H1 (cell line): ENCODE measurements around the gene RHBDF2. TPM values are rescaled to one million over a fixed set of nuclear protein-coding genes. Genes with fewer than 3 reads are reported as not detected.

Source experiments
- ATF2 ChIP-seq: IDR thresholded peaks from 2 replicates; pipeline ENCODE4 v1.6.1; 2012; ENCODE audit warnings: low read length, inconsistent platforms
- BACH1 ChIP-seq: IDR thresholded peaks from 2 replicates; pipeline ENCODE4 v1.6.1; 2012; ENCODE audit warnings: low read length, improper control_type of control experiment
- CBX8 ChIP-seq: fragments of 300-800, 300-1000 bp; sonication (generic); IDR thresholded peaks from 2 replicates; pipeline ENCODE4 v1.7.1; 2016; ENCODE audit warnings: low read depth, low read length, borderline replicate concordance
- FOSL1 ChIP-seq: IDR thresholded peaks from 2 replicates; pipeline ENCODE4 v1.6.1; 2011; ENCODE audit warnings: mild to moderate bottlenecking, low read depth, low read length, moderate library complexity; ENCODE audit not compliant: insufficient read depth
- GABPA ChIP-seq: IDR thresholded peaks from 2 replicates; pipeline ENCODE4 v1.6.1; 2011; ENCODE audit warnings: mild to moderate bottlenecking, low read length, moderate library complexity, borderline replicate concordance; ENCODE audit not compliant: insufficient read depth
- HDAC2 ChIP-seq, 2 experiments: fragments of 300-600 bp in 1 of 2; sonication (generic) in 1 of 2; IDR thresholded peaks; 2 replicates each; pipeline ENCODE4 v1.6.1; 2011 to 2012; ENCODE audit warnings: low read depth in 2 of 2, low read length in 2 of 2, mild to moderate bottlenecking in 2 of 2, moderate library complexity in 2 of 2, borderline replicate concordance in 1 of 2, inconsistent platforms in 1 of 2
- HDAC6 ChIP-seq: IDR thresholded peaks from one replicate; pipeline ENCODE4 v1.7.1; 2012; ENCODE audit warnings: low read depth, mild to moderate bottlenecking, inconsistent platforms, low read length, moderate library complexity
- JUND ChIP-seq: IDR thresholded peaks from 2 replicates; pipeline ENCODE4 v1.6.1; 2011; ENCODE audit warnings: mild to moderate bottlenecking, improper control_type of control experiment, low read length
- KDM1A ChIP-seq: fragments of 200-600, 300-600 bp; sonication (generic); IDR thresholded peaks from 2 replicates; pipeline ENCODE4 v1.7.1; 2016; ENCODE audit warnings: mild to moderate bottlenecking, low read length, borderline replicate concordance
- KDM4A ChIP-seq: IDR thresholded peaks from one replicate; pipeline ENCODE4 v1.7.1; 2012; ENCODE audit warnings: low read depth, mild to moderate bottlenecking, moderate library complexity, low read length, inconsistent platforms; ENCODE audit not compliant: severe bottlenecking
- NRF1 ChIP-seq: IDR thresholded peaks from 2 replicates; pipeline ENCODE4 v1.6.1; 2011; ENCODE audit warnings: mild to moderate bottlenecking, low read depth, low read length, improper control_type of control experiment
- PHF8 ChIP-seq: fragments of 200-600 bp; sonication (generic); conservative IDR thresholded peaks from 2 replicates; pipeline ENCODE4 v1.7.1; 2012; ENCODE audit warnings: low read depth, mild to moderate bottlenecking, inconsistent platforms, low read length, moderate library complexity
- POLR2AphosphoS5 ChIP-seq: IDR thresholded peaks from 2 replicates; pipeline ENCODE4 v1.6.1; 2011; ENCODE audit warnings: low read depth, low read length
- POU5F1 ChIP-seq: IDR thresholded peaks from 2 replicates; pipeline ENCODE4 v1.6.1; 2011; ENCODE audit warnings: low read depth, mild to moderate bottlenecking, low read length, moderate library complexity
- SIX5 ChIP-seq: IDR thresholded peaks from 2 replicates; pipeline ENCODE4 v1.6.1; 2011; ENCODE audit warnings: mild to moderate bottlenecking, low read depth, low read length
- YY1 ChIP-seq: IDR thresholded peaks from 2 replicates; pipeline ENCODE4 v1.6.1; 2011; ENCODE audit warnings: low read depth, mild to moderate bottlenecking, low read length
- polyA plus RNA-seq, 7 experiments: library from polyadenylated mRNA; depleted of rRNA in 3 of 7; stranded (reverse) in 5 of 7; unstranded in 2 of 7; fragments of >200 nt in 5 of 7; fragments of 200-250 nt in 2 of 7; gene quantifications; 1 replicate in 5 of 7; 2 replicates in 1 of 7; 4 replicates in 1 of 7; pipeline versions ENCODE4 v1.2.1 to v1.2.3, GENCODE V29; 2011 to 2013; ENCODE audit warnings: missing spikeins in 2 of 7, mixed read lengths in 2 of 7
- total RNA-seq: library from RNA; stranded (reverse); fragmentation: NEBNext Ultra II Directional; extraction: Animal tissue kit (Norgen Biotek cat#: 25700); gene quantifications from 2 replicates; pipeline ENCODE4 v1.2.1, GENCODE V29; 2021
- TF ChIP-seq, protein P1 (sequence below): IDR thresholded peaks from 2 replicates; pipeline ENCODE4 v1.6.1; 2012; ENCODE audit warnings: inconsistent platforms
- TF ChIP-seq, protein P2 (sequence below), 3 experiments: IDR thresholded peaks; 1 replicate in 2 of 3; 2 replicates in 1 of 3; pipeline versions ENCODE4 v1.5.1 to v1.6.1; 2011; ENCODE audit warnings: low read length in 3 of 3, mild to moderate bottlenecking in 3 of 3, inconsistent platforms in 2 of 3, low read depth in 1 of 3, moderate library complexity in 1 of 3; ENCODE audit not compliant: insufficient read depth in 1 of 3; ENCODE audit errors: control extremely low read depth in 1 of 3

RHBDF2 gene
- total and polyA plus RNA-seq, 2 of the 8 experiments (the other 6 are each of a cell fraction or from before 2014, with no cell fraction given) = 21.2 to 25.9 TPM

DNA sequence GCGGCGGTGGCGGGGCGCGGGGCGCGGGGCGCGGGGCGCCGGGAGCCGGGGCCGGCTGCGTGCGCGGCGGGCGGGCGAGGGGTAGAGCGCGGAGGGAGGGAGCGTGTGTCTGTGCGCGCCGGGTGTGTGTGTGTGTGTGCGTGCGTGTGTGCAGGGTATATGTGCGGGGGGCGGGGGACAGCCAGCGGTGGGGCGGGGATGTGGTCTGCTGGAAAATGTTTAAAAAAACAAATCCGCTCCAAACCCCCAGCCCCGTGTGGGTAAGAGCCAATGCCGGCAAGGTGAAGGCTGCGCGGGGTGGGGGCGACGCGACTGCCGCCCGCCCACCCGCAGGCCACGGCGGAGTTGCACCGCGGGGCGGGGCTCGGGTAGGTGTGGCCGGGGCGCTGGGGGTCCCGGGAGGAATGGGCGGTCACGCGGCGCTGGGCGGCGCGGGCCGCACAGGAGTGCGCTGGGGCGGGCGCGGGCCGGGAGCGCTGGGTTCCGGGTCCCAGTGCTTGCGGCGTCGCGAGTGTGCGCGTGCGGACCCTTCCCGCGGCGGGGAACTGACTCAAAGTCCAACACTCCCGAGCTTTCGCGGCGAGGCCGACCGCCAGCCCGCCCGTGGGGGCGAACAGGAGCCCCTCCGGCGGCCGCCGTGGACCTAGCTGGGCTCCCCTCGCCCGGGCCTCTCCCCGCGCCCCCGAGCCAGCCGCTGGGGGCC is 36.5 kb upstream of the RHBDF2 start, which contains the start of gene CYGB (continued):
- TF ChIP-seq ATF2 (no peak), SIX5 (no peak), JUND (no peak), PHF8 (no peak), HDAC2 (IDR thresholded peaks at IDR 0.05; ENCODE audit: borderline replicate concordance in 1 of 2, low read depth in 2 of 2, low read length in 2 of 2) (0 out of 4 replicates have a peak, but pooled peaks of 1 of the 2 experiments have one; percentile 25), YY1 (no peak), GABPA (no peak), KDM1A (no peak), POU5F1 (no peak), FOSL1 (no peak), KDM4A (peak; percentile 93), CBX8 (no peak), POLR2AphosphoS5 (no peak), BACH1 (no peak), HDAC6 (no peak), NRF1 (no peak)
- TF ChIP-seq, protein P1, sequence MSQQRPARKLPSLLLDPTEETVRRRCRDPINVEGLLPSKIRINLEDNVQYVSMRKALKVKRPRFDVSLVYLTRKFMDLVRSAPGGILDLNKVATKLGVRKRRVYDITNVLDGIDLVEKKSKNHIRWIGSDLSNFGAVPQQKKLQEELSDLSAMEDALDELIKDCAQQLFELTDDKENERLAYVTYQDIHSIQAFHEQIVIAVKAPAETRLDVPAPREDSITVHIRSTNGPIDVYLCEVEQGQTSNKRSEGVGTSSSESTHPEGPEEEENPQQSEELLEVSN = no peak
- TF ChIP-seq, protein P2, sequence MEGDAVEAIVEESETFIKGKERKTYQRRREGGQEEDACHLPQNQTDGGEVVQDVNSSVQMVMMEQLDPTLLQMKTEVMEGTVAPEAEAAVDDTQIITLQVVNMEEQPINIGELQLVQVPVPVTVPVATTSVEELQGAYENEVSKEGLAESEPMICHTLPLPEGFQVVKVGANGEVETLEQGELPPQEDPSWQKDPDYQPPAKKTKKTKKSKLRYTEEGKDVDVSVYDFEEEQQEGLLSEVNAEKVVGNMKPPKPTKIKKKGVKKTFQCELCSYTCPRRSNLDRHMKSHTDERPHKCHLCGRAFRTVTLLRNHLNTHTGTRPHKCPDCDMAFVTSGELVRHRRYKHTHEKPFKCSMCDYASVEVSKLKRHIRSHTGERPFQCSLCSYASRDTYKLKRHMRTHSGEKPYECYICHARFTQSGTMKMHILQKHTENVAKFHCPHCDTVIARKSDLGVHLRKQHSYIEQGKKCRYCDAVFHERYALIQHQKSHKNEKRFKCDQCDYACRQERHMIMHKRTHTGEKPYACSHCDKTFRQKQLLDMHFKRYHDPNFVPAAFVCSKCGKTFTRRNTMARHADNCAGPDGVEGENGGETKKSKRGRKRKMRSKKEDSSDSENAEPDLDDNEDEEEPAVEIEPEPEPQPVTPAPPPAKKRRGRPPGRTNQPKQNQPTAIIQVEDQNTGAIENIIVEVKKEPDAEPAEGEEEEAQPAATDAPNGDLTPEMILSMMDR (IDR thresholded peaks at IDR 0.05; ENCODE audit: control extremely low read depth in 1 of 3, insufficient read depth in 1 of 3, low read depth in 1 of 3, low read length in 3 of 3) = no peak
